NB4 (cell line): Measurements from ENCODE around the gene MELTF.

Experiments
- CTCF ChIP-seq: IDR thresholded peaks from one replicate; pipeline ENCODE4 v1.5.1; 2012; ENCODE audit warnings: low read depth, low read length
- POLR2A ChIP-seq: IDR thresholded peaks from 2 replicates; pipeline ENCODE4 v1.6.1; 2011; ENCODE audit warnings: mild to moderate bottlenecking; ENCODE audit not compliant: insufficient read length; ENCODE audit errors: extremely low read depth
- TF ChIP-seq, protein P1 (sequence below): IDR thresholded peaks from 2 replicates; pipeline ENCODE4 v1.6.1; 2011; ENCODE audit warnings: low read depth, low read length

- TF ChIP-seq CTCF: no peak
- TF ChIP-seq POLR2A: no peak
- TF ChIP-seq, protein P1, sequence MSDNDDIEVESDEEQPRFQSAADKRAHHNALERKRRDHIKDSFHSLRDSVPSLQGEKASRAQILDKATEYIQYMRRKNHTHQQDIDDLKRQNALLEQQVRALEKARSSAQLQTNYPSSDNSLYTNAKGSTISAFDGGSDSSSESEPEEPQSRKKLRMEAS: no peak
These were observed 64.4 kb downstream of the MELTF start for GRCh38 chr3:196965112-196965803.
